WI38 (cell line): ENCODE results near the gene MNS1.
"Not testable (repeated sequence)": the region's sequence is repeated elsewhere in the genome, so short reads cannot be mapped to it uniquely, and the experiment has no call there.

ENCODE experiments used
- H3K4me3 ChIP-seq: 2 replicates; pipeline ENCODE4 v1.5.1; 2011; ENCODE audit warnings: low read depth, mild to moderate bottlenecking, control low read depth, low read length
- CTCF ChIP-seq: IDR thresholded peaks from 2 replicates; pipeline ENCODE4 v1.5.1; 2012; ENCODE audit warnings: low read depth, mild to moderate bottlenecking, control low read depth, low read length

The MNS1 gene

GRCh38 chr15:56490461-56490860, 25.5 kb upstream of the MNS1 start:
- TF ChIP-seq CTCF: no peak

GRCh38 chr15:56486206-56486605, 21.3 kb upstream of the MNS1 start:
- not testable (repeated sequence) for H3K4me3 ChIP-seq

More at GRCh38 chr15:56490461-56490860, 25.5 kb upstream of the MNS1 start:
- H3K4me3 ChIP-seq: no peak overlapping the region

- H3K4me3 ChIP-seq: not testable (repeated sequence)
Measured at GRCh38 chr15:56485426-56485825, 20.5 kb upstream of the MNS1 start.

GRCh38 chr15:56484287-56484686, 19.4 kb upstream of the MNS1 start:
- TF ChIP-seq CTCF: no peak
- H3K4me3 ChIP-seq: no peak overlapping the region

- TF ChIP-seq CTCF: no peak
- H3K4me3 ChIP-seq: no peak overlapping the region
Measured at GRCh38 chr15:56475351-56475750, 10.4 kb upstream of the MNS1 start.

GRCh38 chr15:56473017-56473416, 8.1 kb upstream of the MNS1 start:
- no peak overlapping the region for H3K4me3 ChIP-seq
- TF ChIP-seq CTCF: no peak

GRCh38 chr15:56472278-56472677, 7.3 kb upstream of the MNS1 start:
- no peak overlapping the region for H3K4me3 ChIP-seq
- TF ChIP-seq CTCF: no peak

- no peak overlapping the region for H3K4me3 ChIP-seq
- TF ChIP-seq CTCF: no peak
Measured at GRCh38 chr15:56471440-56472069, 6.6 kb upstream of the MNS1 start.
